Measurements from ENCODE around the gene WDSUB1.

The WDSUB1 gene

GRCh38 chr2:159195697-159196096 lies 90.8 kb downstream of the WDSUB1 start:
- no peak for DNase-seq (ENCODE audit: low spot score)

GRCh38 chr2:159194241-159194640 lies 92.3 kb downstream of the WDSUB1 start:
- no peak for DNase-seq (ENCODE audit: low spot score)

- no peak for DNase-seq (ENCODE audit: low spot score)
Observed at GRCh38 chr2:159193791-159194190, 92.7 kb downstream of the WDSUB1 start.

GRCh38 chr2:159192371-159192918 lies 94.1 kb downstream of the WDSUB1 start:
- DNase-seq (ENCODE audit: low spot score), result no peak

GRCh38 chr2:159188449-159188848 lies 98.1 kb downstream of the WDSUB1 start:
- no peak for DNase-seq (ENCODE audit: low spot score)

- DNase-seq (ENCODE audit: low spot score), result no peak
Observed at GRCh38 chr2:159187106-159187505, 99.4 kb downstream of the WDSUB1 start.

- DNase-seq (ENCODE audit: low spot score), result no peak
Observed at GRCh38 chr2:159186462-159186861, 100.0 kb downstream of the WDSUB1 start.

Data from COLO829 (cell line).